AG09309 (cell line): ENCODE measurements around the gene CCDC187.

ENCODE experiments used
- DNase-seq: peaks from one replicate; pipeline ENCODE4 v3.0.0-alpha.2; 2010; ENCODE audit warnings: low read depth
- H3K4me3 ChIP-seq: 2 replicates; pipeline ENCODE4 v1.5.1; 2011; ENCODE audit warnings: mild to moderate bottlenecking, low read depth, low read length, moderate library complexity; ENCODE audit not compliant: control insufficient read depth
- TF ChIP-seq, protein P1 (sequence below): IDR thresholded peaks from 2 replicates; pipeline ENCODE4 v1.5.1; 2011; ENCODE audit warnings: mild to moderate bottlenecking, low read depth, low read length, inconsistent platforms; ENCODE audit not compliant: insufficient read depth, control insufficient read depth; ENCODE audit errors: missing control alignments

Gene CCDC187

DNA sequence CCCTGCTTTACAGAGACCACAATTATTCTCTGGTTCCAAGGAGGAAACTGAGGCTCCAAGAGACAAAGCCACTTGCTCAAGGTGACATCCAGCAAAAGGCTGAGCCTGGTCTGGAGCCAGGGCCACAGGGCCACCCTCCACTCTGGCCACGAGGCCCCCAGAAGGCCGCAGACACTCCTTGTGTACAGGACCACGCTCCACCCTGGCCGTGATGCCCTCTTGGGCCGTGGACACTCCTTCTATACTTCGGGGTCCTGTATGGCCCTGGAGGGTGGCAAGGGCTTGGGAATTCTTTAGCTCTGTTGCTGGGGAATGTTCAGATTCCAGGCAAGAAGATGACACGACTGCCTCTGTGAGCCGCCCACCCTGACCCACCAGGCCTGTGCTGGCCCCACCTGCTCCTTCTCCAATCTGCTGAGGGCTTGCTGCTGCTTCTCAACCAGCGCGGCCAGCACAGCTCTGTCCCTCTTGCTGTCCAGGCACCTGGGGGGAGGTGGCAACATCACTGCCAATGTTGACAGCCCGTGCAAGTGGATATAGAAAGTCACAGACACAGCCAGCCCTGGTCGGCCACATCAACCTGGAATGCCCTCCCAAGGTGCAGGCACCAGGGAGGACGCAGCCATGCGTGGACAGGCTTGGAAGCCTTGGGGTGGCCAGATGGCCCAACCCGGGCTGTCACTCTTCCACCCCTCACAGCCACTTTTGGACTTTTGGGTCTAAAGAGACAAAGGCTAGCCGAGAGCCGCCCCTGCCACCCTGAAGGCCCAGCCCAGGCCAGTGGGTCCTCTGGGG, 38.1 kb downstream of the CCDC187 start:
- DNase-seq, result no peak
- no peak overlapping the region for H3K4me3 ChIP-seq
- TF ChIP-seq, protein P1, sequence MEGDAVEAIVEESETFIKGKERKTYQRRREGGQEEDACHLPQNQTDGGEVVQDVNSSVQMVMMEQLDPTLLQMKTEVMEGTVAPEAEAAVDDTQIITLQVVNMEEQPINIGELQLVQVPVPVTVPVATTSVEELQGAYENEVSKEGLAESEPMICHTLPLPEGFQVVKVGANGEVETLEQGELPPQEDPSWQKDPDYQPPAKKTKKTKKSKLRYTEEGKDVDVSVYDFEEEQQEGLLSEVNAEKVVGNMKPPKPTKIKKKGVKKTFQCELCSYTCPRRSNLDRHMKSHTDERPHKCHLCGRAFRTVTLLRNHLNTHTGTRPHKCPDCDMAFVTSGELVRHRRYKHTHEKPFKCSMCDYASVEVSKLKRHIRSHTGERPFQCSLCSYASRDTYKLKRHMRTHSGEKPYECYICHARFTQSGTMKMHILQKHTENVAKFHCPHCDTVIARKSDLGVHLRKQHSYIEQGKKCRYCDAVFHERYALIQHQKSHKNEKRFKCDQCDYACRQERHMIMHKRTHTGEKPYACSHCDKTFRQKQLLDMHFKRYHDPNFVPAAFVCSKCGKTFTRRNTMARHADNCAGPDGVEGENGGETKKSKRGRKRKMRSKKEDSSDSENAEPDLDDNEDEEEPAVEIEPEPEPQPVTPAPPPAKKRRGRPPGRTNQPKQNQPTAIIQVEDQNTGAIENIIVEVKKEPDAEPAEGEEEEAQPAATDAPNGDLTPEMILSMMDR, result no peak

DNA sequence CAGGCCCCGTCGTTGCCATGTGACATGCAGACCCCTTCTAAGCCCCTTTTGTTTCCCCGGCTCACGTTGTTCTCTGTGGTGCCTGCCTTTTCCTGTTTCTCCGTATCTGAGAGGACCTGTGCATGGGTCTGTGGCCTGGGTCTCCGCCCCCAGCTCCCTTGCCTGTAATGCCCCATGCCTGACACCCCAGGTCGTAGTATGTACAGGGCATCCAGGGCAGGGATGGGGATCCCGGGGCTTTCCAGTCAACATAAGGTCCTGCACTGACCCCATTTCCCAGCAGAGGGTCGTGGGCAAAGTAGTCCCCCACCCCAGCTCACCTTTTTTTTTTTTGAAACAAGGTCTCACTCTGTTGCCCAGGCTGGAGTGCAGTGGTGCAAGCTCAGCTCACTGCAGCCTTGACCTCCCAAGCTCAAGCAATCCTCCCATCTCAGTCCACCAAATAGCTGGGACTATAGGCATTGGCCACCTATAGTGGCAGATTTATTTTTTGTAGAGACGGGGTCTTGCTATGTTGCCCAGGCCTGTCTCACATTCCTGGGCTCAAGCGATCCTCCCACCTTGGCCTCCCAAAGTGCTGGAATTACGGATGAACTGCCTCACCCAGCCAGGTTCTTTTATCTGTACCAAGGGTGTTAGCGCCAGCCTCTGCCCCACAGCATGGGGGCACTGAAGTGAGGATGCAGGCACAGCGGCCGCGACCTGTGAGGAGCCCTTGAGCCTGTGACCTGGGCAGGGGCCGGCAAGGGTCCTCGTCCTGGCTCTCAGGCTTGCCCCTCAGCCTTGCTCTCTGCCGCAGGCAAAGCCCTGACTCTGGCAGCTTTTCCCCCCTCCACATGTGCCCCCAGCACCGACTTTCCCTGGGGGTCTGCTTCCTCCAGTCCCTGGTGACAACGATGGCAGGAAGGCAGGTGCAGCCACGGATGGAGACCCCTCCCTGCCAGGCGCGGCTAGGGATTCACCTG, 39.2 kb downstream of the CCDC187 start:
- no peak overlapping the region for H3K4me3 ChIP-seq
- TF ChIP-seq, protein P1, result no peak
- DNase-seq, result no peak

DNA sequence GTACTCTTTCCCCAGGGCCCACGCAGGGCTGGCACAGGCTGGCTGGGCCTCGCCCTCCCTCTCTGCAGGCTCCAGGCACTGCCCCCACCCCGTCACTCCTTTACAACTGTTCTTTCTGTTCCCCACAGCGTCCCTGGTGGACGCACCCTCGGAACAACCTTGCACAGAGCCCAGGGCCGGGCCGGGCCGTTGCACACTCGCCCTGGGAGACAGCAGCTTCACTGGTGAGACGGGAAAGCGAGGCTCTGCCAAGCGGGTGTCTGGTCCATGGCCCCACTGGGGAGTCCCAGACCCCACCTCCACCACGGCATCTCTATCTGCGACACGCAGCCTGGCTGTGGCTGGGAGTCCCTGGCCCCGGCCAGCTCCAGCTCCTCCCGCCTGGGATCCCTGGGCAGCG, 39.9 kb downstream of the CCDC187 start:
- no peak overlapping the region for H3K4me3 ChIP-seq
- TF ChIP-seq, protein P1, result no peak
- DNase-seq, result no peak

DNA sequence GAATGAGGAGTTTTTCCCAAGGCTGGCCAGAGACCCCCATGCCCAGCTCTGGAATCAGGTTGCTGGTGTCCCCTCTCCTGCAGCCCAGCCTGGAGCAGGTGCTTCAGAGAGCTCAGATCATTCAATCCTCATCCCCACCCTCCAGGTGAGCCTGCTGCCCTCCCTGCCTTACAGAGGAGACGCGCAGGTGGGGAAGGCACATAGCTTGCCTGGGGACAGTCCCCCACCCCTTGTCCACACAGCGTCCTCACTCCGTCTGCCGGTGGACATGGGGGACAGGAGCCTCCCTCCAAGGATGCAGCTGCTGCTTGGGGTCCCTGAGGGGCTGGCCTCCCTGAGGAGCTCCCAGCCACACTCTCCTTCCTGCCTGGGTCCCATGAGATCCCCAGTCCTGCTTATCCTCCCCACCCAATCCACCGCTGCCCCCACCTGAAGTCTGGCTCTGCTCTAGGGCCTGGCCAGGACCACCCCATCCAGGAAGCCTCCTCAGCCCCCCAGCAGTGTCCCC, 41.2 kb downstream of the CCDC187 start:
- TF ChIP-seq, protein P1, result no peak
- DNase-seq, result no peak
- H3K4me3 ChIP-seq, result no peak overlapping the region

DNA sequence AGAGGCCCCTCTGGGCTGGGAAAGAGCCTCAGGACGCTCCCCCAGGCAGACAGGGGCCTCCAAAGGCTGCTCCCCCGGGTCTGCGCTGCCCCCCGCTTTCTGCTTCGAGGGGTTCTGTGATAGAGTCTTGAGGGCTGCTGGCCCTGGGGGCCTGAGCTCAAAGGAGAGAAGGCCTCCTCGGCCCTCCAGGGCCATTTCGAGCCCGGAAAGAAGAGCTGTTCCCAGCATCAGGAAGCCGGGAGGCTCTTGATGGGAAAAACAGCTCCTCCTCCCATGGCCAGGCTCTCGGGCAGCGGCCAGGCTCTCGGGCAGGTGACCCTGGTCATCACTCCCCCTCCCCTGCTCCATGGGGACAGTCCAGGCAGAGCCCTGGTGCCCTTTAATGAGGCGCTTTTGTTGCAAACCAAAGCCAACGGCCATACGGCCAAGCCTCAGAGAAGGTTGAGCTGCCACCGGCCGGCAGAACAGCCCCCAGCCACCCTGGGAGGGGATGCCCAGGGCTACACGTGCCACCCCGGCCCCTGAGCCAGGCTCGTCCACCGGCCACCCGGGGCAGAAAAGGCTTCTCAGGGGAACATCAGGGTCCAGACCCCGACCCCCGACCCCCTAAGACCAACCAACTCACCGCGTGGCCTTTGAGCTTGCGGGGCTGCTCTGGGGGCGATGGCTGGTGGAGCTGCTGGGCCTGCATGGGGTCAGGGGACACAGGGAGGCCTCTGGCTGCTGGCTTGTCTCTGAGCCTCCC, 42.0 kb downstream of the CCDC187 start:
- DNase-seq, result no peak
- TF ChIP-seq, protein P1, result no peak
- H3K4me3 ChIP-seq, result no peak overlapping the region

DNA sequence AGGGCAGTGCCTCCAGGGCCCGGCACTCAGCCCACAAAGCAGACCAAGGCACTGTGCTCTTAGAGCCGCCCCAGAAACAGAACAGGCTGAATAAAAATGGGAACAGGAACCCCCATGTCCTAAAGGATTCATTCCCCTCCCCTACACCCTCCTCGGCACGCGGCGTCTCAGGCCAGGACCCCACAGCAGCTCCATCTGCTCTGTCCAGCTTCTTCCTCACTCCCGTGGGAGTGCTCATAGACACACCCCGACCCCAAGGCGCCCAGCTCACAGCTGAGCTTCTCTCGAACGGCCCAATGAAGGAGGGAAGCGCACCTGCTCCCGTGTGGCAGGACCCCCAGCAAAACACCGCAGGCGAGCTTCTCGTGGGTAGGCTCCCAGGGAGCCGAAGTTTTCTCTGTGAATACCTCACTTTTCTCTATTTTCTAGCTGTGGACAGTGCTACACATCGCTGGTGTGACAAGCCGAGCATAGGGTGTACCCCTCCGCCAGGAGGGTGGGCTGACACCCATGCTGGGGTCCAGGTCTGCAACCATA, 42.9 kb downstream of the CCDC187 start:
- TF ChIP-seq, protein P1, result no peak
- no peak overlapping the region for H3K4me3 ChIP-seq
- DNase-seq, result no peak
